ENCODE results near the gene SLC6A9.

SLC6A9 gene

GRCh38 chr1:44044071-44044801 lies 13.0 kb upstream of the SLC6A9 start:
- in situ Hi-C loops (cut with HindIII; ENCODE audit: low sequenced_read_pairs): no loop called here
- H3K4me3 ChIP-seq (ENCODE audit: low read depth, low read length): no peak overlapping the region
- no peak for DNase-seq (ENCODE audit: low read depth)
- no peak for TF ChIP-seq CTCF (IDR thresholded peaks at IDR 0.05; ENCODE audit: low read depth, low read length, missing control alignments)

GRCh38 chr1:44043176-44044070 lies 12.2 kb upstream of the SLC6A9 start:
- in situ Hi-C loops (cut with HindIII; ENCODE audit: low sequenced_read_pairs): no loop called here
- H3K4me3 ChIP-seq (ENCODE audit: low read depth, low read length): no peak overlapping the region
- no peak for DNase-seq (ENCODE audit: low read depth)
- no peak for TF ChIP-seq CTCF (IDR thresholded peaks at IDR 0.05; ENCODE audit: low read depth, low read length, missing control alignments)

GRCh38 chr1:44040846-44041245 lies 9.6 kb upstream of the SLC6A9 start:
- DNase-seq (ENCODE audit: low read depth): no peak
- no peak overlapping the region for H3K4me3 ChIP-seq (ENCODE audit: low read depth, low read length)
- no peak for TF ChIP-seq CTCF (IDR thresholded peaks at IDR 0.05; ENCODE audit: low read depth, low read length, missing control alignments)
- in situ Hi-C loops (cut with HindIII; ENCODE audit: low sequenced_read_pairs): no loop called here

GRCh38 chr1:44040418-44040817 lies 9.2 kb upstream of the SLC6A9 start:
- no peak overlapping the region for H3K4me3 ChIP-seq (ENCODE audit: low read depth, low read length)
- no peak for DNase-seq (ENCODE audit: low read depth)
- in situ Hi-C loops (cut with HindIII; ENCODE audit: low sequenced_read_pairs): no loop called here
- TF ChIP-seq CTCF (IDR thresholded peaks at IDR 0.05; ENCODE audit: low read depth, low read length, missing control alignments): no peak

- no peak for TF ChIP-seq CTCF (IDR thresholded peaks at IDR 0.05; ENCODE audit: low read depth, low read length, missing control alignments)
- DNase-seq (ENCODE audit: low read depth): no peak
- in situ Hi-C loops (cut with HindIII; ENCODE audit: low sequenced_read_pairs): no loop called here
- no peak overlapping the region for H3K4me3 ChIP-seq (ENCODE audit: low read depth, low read length)
Observed at GRCh38 chr1:44038876-44039657, 7.8 kb upstream of the SLC6A9 start.

GRCh38 chr1:44037154-44037553 lies 5.9 kb upstream of the SLC6A9 start:
- H3K4me3 ChIP-seq (ENCODE audit: low read depth, low read length): no peak overlapping the region
- in situ Hi-C loops (cut with HindIII; ENCODE audit: low sequenced_read_pairs): no loop called here
- no peak for DNase-seq (ENCODE audit: low read depth)
- no peak for TF ChIP-seq CTCF (IDR thresholded peaks at IDR 0.05; ENCODE audit: low read depth, low read length, missing control alignments)
